ENCODE data around the gene ZNF638. TPM values are rescaled to one million over a fixed set of nuclear protein-coding genes. Genes with fewer than 3 reads are reported as not detected.

Gene ZNF638
- total RNA-seq, 1 experiment from 2014 or later, result 109 TPM

DNA sequence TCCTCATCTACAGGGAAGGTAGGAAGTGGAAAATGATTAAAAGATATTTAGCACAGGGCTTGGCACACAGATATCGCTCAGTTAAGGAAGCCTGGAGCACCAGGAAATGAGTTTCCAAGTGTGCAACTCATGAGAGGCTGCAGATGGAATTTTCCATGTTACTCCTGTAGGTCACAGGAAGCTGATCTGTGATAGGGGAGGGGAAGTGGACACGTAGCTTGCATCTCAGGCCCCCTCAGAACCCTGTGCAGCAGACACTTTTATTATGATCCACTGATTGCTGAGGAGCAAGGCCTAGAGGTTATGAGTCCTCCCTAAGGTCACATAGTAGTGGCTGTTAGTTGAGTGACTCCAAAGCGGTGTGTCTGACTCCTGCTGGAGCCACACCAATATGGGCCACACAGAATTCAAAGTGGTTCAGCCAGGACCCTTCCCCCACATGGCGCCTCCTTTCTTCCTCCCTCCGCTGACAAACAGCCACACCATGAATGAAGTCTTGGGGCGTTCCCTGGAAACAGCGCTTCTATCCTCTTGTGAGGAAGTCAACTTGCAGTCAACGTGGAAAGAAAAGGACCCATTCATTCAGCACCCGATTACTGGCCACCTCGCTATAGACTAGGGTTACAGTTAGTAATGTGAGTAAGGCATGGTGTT lies 143.3 kb downstream of the ZNF638 start:
- Mint-ChIP-seq H3K36me3 (peaks cover 4% of the 10 kb centered on the region; the same call in 1 of the 2 replicates), H3K4me1 (peaks cover 16% of the 10 kb centered on the region), H3K4me3 (no peak overlapping the region), H3K27me3 (ENCODE audit: low read depth) (peaks cover 2% of the 10 kb centered on the region; the same call in 1 of the 2 replicates), H3K27ac (no peak overlapping the region), H3K9me3 (peaks cover 5% of the 10 kb centered on the region)
- ChIA-PET CTCF (interaction anchor here (2.0 to 3.5 kb wide), 2 partner anchors 14 to 21 kb away, joined by 6 to 19 read pairs; partner anchors contain the start of gene DYSF), POLR2A (no interaction called here)
- TF ChIP-seq ESRRA (CRISPR knock-in tag; IDR thresholded peaks at IDR 0.05; ENCODE audit: borderline replicate concordance) (no peak), TCF7 (CRISPR knock-in tag; IDR thresholded peaks at IDR 0.05; ENCODE audit: low read depth) (no peak), TEAD4 (CRISPR knock-in tag; IDR thresholded peaks at IDR 0.05) (no peak), ZNF232 (CRISPR knock-in tag; IDR thresholded peaks at IDR 0.05) (no peak), ZNF416 (CRISPR knock-in tag; IDR thresholded peaks at IDR 0.05) (no peak), JUN (CRISPR knock-in tag; IDR thresholded peaks at IDR 0.05) (no peak), GTF2I (CRISPR knock-in tag; conservative IDR thresholded peaks at IDR 0.05) (no peak), MXD4 (CRISPR knock-in tag; IDR thresholded peaks at IDR 0.05; ENCODE audit: borderline replicate concordance) (no peak), TP53 (CRISPR knock-in tag; IDR thresholded peaks at IDR 0.05) (no peak), JAZF1 (CRISPR knock-in tag; IDR thresholded peaks at IDR 0.05) (no peak), CREB1 (CRISPR knock-in tag; IDR thresholded peaks at IDR 0.05) (no peak)
- TF ChIP-seq, protein P1, sequence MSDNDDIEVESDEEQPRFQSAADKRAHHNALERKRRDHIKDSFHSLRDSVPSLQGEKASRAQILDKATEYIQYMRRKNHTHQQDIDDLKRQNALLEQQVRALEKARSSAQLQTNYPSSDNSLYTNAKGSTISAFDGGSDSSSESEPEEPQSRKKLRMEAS (CRISPR knock-in tag; IDR thresholded peaks at IDR 0.05), result no peak
- TF ChIP-seq, protein P2, sequence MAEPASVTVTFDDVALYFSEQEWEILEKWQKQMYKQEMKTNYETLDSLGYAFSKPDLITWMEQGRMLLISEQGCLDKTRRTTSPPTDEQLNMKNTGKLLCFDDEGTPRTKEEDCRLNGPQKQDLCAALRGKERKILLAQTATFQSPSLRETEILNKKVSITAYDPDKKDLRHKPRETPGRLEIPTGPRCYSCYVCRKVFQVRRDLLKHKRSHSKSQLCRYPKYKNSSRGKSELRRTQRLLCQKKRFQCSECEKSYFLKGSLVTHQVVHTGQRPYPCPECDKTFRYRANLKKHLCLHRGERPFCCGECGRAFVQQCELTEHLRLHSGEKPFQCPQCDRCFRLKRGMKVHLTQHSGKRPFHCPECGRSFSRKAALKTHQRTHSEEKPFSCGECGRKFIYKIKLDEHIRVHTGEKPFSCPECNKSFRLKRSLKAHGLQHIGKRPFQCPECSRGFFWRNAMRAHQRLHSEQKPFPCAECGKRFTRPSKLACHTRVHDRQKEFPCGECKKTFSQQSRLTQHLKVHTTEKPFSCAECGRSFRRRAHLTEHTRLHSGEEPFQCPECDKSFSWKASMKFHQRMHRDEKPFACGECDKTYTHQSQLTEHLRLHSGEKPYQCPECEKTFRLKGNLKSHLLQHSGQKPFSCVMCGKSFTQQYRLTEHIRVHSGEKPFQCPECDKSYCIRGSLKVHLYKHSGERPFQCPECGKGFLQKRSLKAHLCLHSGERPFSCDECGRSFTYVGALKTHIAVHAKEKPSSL (CRISPR knock-in tag; conservative IDR thresholded peaks at IDR 0.05), result no peak
- TF ChIP-seq, protein P3, sequence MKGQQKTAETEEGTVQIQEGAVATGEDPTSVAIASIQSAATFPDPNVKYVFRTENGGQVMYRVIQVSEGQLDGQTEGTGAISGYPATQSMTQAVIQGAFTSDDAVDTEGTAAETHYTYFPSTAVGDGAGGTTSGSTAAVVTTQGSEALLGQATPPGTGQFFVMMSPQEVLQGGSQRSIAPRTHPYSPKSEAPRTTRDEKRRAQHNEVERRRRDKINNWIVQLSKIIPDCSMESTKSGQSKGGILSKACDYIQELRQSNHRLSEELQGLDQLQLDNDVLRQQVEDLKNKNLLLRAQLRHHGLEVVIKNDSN (CRISPR knock-in tag; IDR thresholded peaks at IDR 0.05), result no peak
- TF ChIP-seq, protein P4, sequence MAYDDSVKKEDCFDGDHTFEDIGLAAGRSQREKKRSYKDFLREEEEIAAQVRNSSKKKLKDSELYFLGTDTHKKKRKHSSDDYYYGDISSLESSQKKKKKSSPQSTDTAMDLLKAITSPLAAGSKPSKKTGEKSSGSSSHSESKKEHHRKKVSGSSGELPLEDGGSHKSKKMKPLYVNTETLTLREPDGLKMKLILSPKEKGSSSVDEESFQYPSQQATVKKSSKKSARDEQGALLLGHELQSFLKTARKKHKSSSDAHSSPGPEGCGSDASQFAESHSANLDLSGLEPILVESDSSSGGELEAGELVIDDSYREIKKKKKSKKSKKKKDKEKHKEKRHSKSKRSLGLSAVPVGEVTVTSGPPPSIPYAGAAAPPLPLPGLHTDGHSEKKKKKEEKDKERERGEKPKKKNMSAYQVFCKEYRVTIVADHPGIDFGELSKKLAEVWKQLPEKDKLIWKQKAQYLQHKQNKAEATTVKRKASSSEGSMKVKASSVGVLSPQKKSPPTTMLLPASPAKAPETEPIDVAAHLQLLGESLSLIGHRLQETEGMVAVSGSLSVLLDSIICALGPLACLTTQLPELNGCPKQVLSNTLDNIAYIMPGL (CRISPR knock-in tag; IDR thresholded peaks at IDR 0.05), result no peak
- TF ChIP-seq, protein P5, sequence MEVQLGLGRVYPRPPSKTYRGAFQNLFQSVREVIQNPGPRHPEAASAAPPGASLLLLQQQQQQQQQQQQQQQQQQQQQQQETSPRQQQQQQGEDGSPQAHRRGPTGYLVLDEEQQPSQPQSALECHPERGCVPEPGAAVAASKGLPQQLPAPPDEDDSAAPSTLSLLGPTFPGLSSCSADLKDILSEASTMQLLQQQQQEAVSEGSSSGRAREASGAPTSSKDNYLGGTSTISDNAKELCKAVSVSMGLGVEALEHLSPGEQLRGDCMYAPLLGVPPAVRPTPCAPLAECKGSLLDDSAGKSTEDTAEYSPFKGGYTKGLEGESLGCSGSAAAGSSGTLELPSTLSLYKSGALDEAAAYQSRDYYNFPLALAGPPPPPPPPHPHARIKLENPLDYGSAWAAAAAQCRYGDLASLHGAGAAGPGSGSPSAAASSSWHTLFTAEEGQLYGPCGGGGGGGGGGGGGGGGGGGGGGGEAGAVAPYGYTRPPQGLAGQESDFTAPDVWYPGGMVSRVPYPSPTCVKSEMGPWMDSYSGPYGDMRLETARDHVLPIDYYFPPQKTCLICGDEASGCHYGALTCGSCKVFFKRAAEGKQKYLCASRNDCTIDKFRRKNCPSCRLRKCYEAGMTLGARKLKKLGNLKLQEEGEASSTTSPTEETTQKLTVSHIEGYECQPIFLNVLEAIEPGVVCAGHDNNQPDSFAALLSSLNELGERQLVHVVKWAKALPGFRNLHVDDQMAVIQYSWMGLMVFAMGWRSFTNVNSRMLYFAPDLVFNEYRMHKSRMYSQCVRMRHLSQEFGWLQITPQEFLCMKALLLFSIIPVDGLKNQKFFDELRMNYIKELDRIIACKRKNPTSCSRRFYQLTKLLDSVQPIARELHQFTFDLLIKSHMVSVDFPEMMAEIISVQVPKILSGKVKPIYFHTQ (CRISPR knock-in tag; IDR thresholded peaks at IDR 0.05), result no peak
- TF ChIP-seq, protein P6, sequence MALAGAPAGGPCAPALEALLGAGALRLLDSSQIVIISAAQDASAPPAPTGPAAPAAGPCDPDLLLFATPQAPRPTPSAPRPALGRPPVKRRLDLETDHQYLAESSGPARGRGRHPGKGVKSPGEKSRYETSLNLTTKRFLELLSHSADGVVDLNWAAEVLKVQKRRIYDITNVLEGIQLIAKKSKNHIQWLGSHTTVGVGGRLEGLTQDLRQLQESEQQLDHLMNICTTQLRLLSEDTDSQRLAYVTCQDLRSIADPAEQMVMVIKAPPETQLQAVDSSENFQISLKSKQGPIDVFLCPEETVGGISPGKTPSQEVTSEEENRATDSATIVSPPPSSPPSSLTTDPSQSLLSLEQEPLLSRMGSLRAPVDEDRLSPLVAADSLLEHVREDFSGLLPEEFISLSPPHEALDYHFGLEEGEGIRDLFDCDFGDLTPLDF (CRISPR knock-in tag; IDR thresholded peaks at IDR 0.05), result no peak
- TF ChIP-seq, protein P7, sequence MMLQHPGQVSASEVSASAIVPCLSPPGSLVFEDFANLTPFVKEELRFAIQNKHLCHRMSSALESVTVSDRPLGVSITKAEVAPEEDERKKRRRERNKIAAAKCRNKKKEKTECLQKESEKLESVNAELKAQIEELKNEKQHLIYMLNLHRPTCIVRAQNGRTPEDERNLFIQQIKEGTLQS (CRISPR knock-in tag; conservative IDR thresholded peaks at IDR 0.05), result no peak
- TF ChIP-seq, protein P8, sequence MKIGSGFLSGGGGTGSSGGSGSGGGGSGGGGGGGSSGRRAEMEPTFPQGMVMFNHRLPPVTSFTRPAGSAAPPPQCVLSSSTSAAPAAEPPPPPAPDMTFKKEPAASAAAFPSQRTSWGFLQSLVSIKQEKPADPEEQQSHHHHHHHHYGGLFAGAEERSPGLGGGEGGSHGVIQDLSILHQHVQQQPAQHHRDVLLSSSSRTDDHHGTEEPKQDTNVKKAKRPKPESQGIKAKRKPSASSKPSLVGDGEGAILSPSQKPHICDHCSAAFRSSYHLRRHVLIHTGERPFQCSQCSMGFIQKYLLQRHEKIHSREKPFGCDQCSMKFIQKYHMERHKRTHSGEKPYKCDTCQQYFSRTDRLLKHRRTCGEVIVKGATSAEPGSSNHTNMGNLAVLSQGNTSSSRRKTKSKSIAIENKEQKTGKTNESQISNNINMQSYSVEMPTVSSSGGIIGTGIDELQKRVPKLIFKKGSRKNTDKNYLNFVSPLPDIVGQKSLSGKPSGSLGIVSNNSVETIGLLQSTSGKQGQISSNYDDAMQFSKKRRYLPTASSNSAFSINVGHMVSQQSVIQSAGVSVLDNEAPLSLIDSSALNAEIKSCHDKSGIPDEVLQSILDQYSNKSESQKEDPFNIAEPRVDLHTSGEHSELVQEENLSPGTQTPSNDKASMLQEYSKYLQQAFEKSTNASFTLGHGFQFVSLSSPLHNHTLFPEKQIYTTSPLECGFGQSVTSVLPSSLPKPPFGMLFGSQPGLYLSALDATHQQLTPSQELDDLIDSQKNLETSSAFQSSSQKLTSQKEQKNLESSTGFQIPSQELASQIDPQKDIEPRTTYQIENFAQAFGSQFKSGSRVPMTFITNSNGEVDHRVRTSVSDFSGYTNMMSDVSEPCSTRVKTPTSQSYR (CRISPR knock-in tag; IDR thresholded peaks at IDR 0.05), result no peak
- TF ChIP-seq, protein P9, sequence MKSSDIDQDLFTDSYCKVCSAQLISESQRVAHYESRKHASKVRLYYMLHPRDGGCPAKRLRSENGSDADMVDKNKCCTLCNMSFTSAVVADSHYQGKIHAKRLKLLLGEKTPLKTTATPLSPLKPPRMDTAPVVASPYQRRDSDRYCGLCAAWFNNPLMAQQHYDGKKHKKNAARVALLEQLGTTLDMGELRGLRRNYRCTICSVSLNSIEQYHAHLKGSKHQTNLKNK (CRISPR knock-in tag; IDR thresholded peaks at IDR 0.05), result no peak
- ATAC-seq (no peak), DNase-seq (ENCODE audit: low spot score) (no peak)
